ENCODE data around the gene TOGARAM1.

DNA sequence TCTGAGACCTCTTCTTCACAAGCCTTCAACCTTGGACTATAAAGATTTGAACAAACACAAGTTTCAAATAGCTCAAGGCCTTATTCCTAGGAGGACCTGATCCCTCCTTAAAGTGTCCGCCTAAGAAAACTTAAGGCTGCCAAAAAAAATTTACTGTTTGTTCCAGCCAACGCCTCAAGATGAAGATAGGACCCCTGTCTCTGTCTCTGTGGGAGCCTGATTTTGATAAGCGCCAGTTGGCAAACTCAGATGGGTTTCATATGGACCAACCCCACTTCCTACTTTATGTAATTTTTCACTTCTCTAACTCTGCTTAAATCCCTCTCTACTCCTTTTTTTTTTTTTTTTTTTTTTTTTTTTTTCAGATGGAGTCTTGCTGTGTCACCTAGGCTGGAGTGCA is 161.3 kb downstream of the TOGARAM1 start:
- TF ChIP-seq, protein P1, sequence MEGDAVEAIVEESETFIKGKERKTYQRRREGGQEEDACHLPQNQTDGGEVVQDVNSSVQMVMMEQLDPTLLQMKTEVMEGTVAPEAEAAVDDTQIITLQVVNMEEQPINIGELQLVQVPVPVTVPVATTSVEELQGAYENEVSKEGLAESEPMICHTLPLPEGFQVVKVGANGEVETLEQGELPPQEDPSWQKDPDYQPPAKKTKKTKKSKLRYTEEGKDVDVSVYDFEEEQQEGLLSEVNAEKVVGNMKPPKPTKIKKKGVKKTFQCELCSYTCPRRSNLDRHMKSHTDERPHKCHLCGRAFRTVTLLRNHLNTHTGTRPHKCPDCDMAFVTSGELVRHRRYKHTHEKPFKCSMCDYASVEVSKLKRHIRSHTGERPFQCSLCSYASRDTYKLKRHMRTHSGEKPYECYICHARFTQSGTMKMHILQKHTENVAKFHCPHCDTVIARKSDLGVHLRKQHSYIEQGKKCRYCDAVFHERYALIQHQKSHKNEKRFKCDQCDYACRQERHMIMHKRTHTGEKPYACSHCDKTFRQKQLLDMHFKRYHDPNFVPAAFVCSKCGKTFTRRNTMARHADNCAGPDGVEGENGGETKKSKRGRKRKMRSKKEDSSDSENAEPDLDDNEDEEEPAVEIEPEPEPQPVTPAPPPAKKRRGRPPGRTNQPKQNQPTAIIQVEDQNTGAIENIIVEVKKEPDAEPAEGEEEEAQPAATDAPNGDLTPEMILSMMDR (IDR thresholded peaks at IDR 0.05), result no peak
- TF ChIP-seq POLR2A (IDR thresholded peaks at IDR 0.05), result no peak

All from lower leg skin (tissue), 3 donors.